ENCODE data around the gene TENT5C. TPM values are rescaled to one million over a fixed set of nuclear protein-coding genes. Genes with fewer than 3 reads are reported as not detected.

TENT5C gene
- total and polyA plus RNA-seq, 8 donors: 11.6 to 25.8 (median 15.9) TPM

GRCh38 chr1:117559139-117559538, 46.7 kb upstream of the TENT5C start:
- Histone ChIP-seq H3K36me3 (no peaks in the 10 kb centered on the region), H3K27me3 (no peaks in the 10 kb centered on the region), H3K9me3 (peaks cover 0 to 4% of the 10 kb centered on the region in 2 donors), H3K4me3 (no peak overlapping the region), H3K4me1 (no peaks in the 10 kb centered on the region), H3K27ac (no peak overlapping the region)
- DNase-seq (no peak), ATAC-seq (no peak)
- TF ChIP-seq CTCF (IDR thresholded peaks at IDR 0.05): no peak
- intact Hi-C loops (cut with DNase I): no loop called here

DNA sequence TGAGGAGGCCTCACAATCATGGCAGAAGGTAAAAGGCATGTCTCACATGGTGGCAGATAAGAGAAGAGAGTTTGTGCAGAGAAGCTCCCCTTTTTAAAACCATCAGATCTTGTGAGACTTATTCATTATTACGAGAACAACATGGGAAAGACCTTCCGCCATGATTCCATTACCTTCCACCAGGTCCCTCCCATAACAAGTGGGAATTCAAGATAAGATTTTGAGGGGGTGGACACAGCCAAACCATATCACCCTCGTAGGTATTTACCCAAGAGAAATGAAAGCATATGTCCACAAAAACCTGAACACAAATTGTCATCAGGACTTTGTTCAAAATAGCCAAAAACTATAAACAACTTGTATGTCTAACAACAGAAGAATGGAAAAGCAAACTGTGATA, 45.9 kb upstream of the TENT5C start:
- no peaks in the 10 kb centered on the region for H3K4me1 ChIP-seq
- no peak overlapping the region for H3K4me3 ChIP-seq
- no peaks in the 10 kb centered on the region for H3K27me3 ChIP-seq
- H3K36me3 ChIP-seq: no peaks in the 10 kb centered on the region
- no peak overlapping the region for H3K27ac ChIP-seq
- no peak for DNase-seq
- H3K9me3 ChIP-seq: peaks cover 0 to 4% of the 10 kb centered on the region in 2 donors
- no peak for ATAC-seq
- intact Hi-C loops (cut with DNase I): no loop called here
- TF ChIP-seq CTCF (IDR thresholded peaks at IDR 0.05): no peak

DNA sequence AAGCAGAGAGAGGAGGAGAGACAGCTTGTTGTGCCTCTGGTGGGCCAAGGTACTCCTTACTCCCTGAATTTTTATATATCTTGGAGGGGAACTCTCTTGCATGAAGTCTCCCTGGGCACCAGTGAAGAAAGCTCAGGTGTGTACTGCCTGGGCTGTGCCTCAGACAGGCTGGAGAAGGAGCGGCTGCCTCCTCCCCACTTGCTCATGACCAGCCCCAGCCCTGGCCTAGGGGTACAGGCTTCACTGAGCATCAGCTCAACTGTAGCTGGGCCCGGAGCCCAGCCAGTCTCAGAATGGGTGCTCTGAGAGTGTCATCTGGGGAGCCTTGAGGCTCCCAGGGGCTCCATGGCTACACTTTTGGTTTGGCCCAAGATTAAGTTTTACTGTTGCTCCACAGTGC, 44.8 kb upstream of the TENT5C start:
- H3K9me3 ChIP-seq: peaks cover 0 to 4% of the 10 kb centered on the region in 2 donors
- H3K27ac ChIP-seq: no peak overlapping the region
- H3K36me3 ChIP-seq: no peaks in the 10 kb centered on the region
- no peak for TF ChIP-seq CTCF (IDR thresholded peaks at IDR 0.05)
- H3K4me1 ChIP-seq: no peaks in the 10 kb centered on the region
- intact Hi-C loops (cut with DNase I): no loop called here
- H3K27me3 ChIP-seq: no peaks in the 10 kb centered on the region
- ATAC-seq (no peak), DNase-seq (no peak)
- no peak overlapping the region for H3K4me3 ChIP-seq

- Histone ChIP-seq H3K36me3 (no peaks in the 10 kb centered on the region), H3K27me3 (no peaks in the 10 kb centered on the region), H3K4me1 (no peaks in the 10 kb centered on the region), H3K4me3 (no peak overlapping the region), H3K9me3 (peaks cover 0 to 4% of the 10 kb centered on the region in 2 donors), H3K27ac (no peak overlapping the region)
- TF ChIP-seq CTCF (IDR thresholded peaks at IDR 0.05): no peak
- intact Hi-C loops (cut with DNase I): no loop called here
- ATAC-seq (no peak), DNase-seq (no peak)
Observed at GRCh38 chr1:117561551-117561950, 44.3 kb upstream of the TENT5C start.

DNA sequence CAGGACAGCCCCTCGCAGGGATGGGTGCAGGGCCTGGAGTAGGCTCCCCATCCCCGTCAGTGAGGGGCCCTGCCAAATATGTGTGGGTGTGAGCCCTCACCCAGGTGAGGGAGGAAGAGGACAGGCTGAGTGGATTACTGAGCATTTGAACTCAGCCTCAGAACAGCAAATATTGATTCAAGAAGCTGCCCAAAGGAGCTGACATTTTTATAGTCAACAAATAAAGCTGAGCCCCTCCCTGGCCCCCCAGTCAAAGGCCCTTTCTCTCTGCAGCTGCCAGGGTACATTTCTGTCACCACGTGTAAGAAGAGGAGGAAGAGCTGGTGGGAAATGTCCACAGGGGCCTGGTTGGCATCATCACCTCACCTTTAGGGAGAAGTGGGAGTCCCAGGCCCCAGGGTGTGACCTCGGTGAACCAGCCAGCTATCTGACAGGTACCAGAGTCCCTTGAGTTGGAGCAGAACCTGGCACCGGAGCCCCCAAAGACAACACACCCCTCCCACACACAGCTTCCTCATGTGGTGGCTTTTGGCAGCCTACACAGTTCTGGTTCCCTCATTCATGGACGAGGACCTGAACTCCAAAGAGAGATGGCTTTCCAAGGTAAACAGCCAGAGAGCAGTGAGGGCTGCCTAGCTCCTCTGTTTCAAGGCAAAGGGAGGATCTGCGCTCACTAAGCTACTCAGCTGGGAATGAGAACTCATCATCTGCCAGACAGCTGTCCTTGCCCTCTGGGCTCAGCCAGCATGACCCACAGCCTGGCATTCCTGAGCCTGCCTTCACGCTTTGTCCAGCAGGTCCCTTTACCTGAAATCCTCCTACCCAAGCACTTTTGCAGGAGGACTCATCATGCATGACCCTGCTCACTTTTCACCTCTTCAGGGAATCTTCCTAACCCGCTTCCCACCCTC, 43.0 kb upstream of the TENT5C start:
- peak; percentile 87 for ATAC-seq
- Histone ChIP-seq H3K4me1 (no peaks in the 10 kb centered on the region), H3K4me3 (no peak overlapping the region), H3K27ac (no peak overlapping the region), H3K36me3 (no peaks in the 10 kb centered on the region), H3K9me3 (peaks cover 0 to 4% of the 10 kb centered on the region in 2 donors), H3K27me3 (no peaks in the 10 kb centered on the region)
- intact Hi-C loops (cut with DNase I): no loop called here
- peak in 1 of 4 donors; percentile 17 for DNase-seq
- TF ChIP-seq CTCF (IDR thresholded peaks at IDR 0.05): no peak
